ENCODE measurements around the gene PRKCE. TPM values are rescaled to one million over a fixed set of nuclear protein-coding genes. Genes with fewer than 3 reads are reported as not detected.

PRKCE gene
- total and polyA plus RNA-seq, 2 of the 8 experiments (the other 6 are each of a cell fraction or from before 2014, with no cell fraction given): 0.54 to 2.1 TPM

DNA sequence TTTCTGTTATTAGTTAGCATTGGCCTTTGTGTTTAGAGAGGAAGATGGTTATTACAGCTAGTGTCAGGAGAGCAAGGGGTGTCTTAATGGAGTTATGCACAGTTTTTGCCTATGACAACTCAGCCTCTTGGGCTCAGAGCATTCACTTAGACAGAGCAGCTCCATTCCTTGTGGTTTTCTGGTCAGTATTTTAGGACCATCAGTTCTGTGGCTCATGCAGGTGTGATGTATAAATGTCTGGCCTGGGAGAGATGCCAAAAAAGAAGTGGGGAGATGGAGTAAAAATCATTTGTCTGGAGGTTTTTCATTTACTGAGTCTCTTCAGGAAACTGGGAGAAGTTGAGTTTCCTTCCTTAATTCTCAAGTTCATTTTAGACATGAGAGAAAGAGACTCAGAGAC is 79.7 kb downstream of the PRKCE start (continued):
- TF ChIP-seq MAFK (IDR thresholded peaks at IDR 0.05; ENCODE audit: low read depth, low read length): no peak
